Astrocyte of the spinal cord (primary cell): ENCODE measurements around the gene TMEM144.

Experiments used
- DNase-seq: peaks from one replicate; pipeline ENCODE4 v3.0.0; 2011; ENCODE audit warnings: low read depth, low spot score
- H3K4me3 ChIP-seq: 2 replicates; pipeline ENCODE4 v1.5.1; 2011; ENCODE audit warnings: low read depth, mild to moderate bottlenecking, low read length, moderate library complexity
- in situ Hi-C: cut with HindIII; loops from 2 replicates; pipeline ENCODE4 v1.10.0; 2017; ENCODE audit warnings: low sequenced_read_pairs
- TF ChIP-seq, protein P1 (sequence below): IDR thresholded peaks from 2 replicates; pipeline ENCODE4 v1.5.1; 2012; ENCODE audit warnings: low read depth, mild to moderate bottlenecking, low read length, inconsistent platforms

TMEM144 gene

GRCh38 chr4:158176776-158177175 lies 33.5 kb upstream of the TMEM144 start:
- DNase-seq, result no peak
- in situ Hi-C loops, result no loop called here
- H3K4me3 ChIP-seq, result no peak overlapping the region
- TF ChIP-seq, protein P1, sequence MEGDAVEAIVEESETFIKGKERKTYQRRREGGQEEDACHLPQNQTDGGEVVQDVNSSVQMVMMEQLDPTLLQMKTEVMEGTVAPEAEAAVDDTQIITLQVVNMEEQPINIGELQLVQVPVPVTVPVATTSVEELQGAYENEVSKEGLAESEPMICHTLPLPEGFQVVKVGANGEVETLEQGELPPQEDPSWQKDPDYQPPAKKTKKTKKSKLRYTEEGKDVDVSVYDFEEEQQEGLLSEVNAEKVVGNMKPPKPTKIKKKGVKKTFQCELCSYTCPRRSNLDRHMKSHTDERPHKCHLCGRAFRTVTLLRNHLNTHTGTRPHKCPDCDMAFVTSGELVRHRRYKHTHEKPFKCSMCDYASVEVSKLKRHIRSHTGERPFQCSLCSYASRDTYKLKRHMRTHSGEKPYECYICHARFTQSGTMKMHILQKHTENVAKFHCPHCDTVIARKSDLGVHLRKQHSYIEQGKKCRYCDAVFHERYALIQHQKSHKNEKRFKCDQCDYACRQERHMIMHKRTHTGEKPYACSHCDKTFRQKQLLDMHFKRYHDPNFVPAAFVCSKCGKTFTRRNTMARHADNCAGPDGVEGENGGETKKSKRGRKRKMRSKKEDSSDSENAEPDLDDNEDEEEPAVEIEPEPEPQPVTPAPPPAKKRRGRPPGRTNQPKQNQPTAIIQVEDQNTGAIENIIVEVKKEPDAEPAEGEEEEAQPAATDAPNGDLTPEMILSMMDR, result no peak

GRCh38 chr4:158179465-158179864 lies 30.8 kb upstream of the TMEM144 start:
- TF ChIP-seq, protein P1, result no peak
- in situ Hi-C loops, result no loop called here
- DNase-seq, result no peak
- no peak overlapping the region for H3K4me3 ChIP-seq

DNA sequence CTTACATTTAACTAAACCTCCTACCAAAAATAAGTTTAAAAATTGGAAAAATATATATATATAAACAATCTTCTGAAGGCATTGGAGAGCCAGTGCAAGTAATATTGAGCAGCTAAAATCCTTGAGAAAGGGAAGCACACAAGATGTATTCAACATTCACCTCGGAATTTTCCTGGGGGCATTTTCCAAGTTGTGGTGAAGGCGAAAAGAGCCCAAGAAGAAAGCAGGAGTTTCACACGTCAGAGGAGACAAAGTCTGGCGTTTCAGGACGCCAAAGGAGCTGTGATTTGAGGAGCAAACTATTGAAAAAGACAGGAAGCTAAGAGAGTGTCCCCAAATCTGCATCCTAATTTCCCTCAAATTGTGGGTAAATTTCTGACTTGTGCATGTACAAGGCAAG lies 28.4 kb upstream of the TMEM144 start:
- H3K4me3 ChIP-seq, result no peak overlapping the region
- in situ Hi-C loops, result no loop called here
- DNase-seq, result no peak
- TF ChIP-seq, protein P1, result no peak

- H3K4me3 ChIP-seq, result no peak overlapping the region
- DNase-seq, result no peak
- in situ Hi-C loops, result no loop called here
These were observed 27.6 kb upstream of the TMEM144 start for GRCh38 chr4:158182736-158183135.

GRCh38 chr4:158186815-158187214 lies 23.5 kb upstream of the TMEM144 start:
- in situ Hi-C loops, result no loop called here
- H3K4me3 ChIP-seq, result no peak overlapping the region
- no peak for DNase-seq
- TF ChIP-seq, protein P1, result no peak

More at GRCh38 chr4:158182736-158183135, 27.6 kb upstream of the TMEM144 start:
- TF ChIP-seq, protein P1, result no peak

- no peak for DNase-seq
- no peak overlapping the region for H3K4me3 ChIP-seq
- TF ChIP-seq, protein P1, result no peak
- in situ Hi-C loops, result no loop called here
These were observed 20.9 kb upstream of the TMEM144 start for GRCh38 chr4:158189422-158189821.

GRCh38 chr4:158190718-158191117 lies 19.6 kb upstream of the TMEM144 start:
- in situ Hi-C loops, result no loop called here
- TF ChIP-seq, protein P1, result no peak
- no peak for DNase-seq
- no peak overlapping the region for H3K4me3 ChIP-seq
